ENCODE measurements around the gene SH3PXD2A.

SH3PXD2A gene

DNA sequence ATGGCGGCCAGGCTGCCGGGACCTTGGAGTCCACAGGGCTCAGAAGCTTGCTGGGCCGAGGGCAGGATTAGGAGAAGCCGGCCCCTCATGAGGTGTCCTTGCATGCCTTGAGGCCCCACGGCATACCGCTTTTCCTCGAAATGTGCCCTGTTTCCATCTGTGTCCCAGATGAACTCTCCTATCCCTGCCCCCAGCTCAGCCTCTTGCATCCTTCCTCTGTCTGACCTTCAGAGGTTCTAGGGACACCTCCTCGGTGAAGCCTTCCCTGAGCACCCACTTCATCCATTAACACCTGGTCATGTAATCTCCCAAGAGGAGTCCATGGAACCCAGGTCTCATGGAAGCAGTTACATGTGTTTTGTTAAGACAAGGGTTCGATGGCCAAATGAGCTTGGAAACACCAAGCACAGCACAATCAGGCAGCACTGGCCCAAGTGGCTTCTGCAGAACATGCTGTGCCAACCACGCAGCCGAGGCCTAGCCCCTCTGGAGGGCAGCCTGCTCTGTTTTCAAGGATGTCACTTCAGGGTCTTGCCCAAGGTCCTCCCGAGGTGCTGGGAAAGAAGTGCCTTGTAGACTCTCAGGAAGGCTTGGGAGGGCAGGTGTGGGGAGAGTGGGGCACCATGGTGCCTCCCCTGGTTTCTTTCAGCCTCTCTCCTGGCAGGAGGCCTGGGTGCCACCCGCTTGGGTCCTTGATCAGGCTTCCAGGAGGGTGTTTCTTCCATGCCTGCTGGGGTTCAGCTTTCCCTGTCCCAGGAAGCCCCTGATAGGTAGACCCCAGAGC, 237.6 kb downstream of the SH3PXD2A start:
- TF ChIP-seq, protein P1, sequence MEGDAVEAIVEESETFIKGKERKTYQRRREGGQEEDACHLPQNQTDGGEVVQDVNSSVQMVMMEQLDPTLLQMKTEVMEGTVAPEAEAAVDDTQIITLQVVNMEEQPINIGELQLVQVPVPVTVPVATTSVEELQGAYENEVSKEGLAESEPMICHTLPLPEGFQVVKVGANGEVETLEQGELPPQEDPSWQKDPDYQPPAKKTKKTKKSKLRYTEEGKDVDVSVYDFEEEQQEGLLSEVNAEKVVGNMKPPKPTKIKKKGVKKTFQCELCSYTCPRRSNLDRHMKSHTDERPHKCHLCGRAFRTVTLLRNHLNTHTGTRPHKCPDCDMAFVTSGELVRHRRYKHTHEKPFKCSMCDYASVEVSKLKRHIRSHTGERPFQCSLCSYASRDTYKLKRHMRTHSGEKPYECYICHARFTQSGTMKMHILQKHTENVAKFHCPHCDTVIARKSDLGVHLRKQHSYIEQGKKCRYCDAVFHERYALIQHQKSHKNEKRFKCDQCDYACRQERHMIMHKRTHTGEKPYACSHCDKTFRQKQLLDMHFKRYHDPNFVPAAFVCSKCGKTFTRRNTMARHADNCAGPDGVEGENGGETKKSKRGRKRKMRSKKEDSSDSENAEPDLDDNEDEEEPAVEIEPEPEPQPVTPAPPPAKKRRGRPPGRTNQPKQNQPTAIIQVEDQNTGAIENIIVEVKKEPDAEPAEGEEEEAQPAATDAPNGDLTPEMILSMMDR (IDR thresholded peaks at IDR 0.05) = no peak
- no peak overlapping the region for H3K9ac ChIP-seq
- no peaks in the 10 kb centered on the region for H3K9me3 ChIP-seq (ENCODE audit: control insufficient read depth, low read length)
- H3K27me3 ChIP-seq (ENCODE audit: control insufficient read depth, insufficient read depth, low read length) = no peaks in the 10 kb centered on the region
- peak overlapping the region; percentile 76 for H3K27ac ChIP-seq
- peak overlapping the region; percentile 66 for H2AFZ ChIP-seq
- no peaks in the 10 kb centered on the region for H3K79me2 ChIP-seq
- H3K4me1 ChIP-seq = peaks cover 41% of the 10 kb centered on the region
- H3K4me3 ChIP-seq (ENCODE audit: low read depth, low read length) = no peak overlapping the region
- no peaks in the 10 kb centered on the region for H3K36me3 ChIP-seq (ENCODE audit: control insufficient read depth, insufficient read depth, low read length)
- no peak overlapping the region for H3K4me2 ChIP-seq (ENCODE audit: low read length)

DNA sequence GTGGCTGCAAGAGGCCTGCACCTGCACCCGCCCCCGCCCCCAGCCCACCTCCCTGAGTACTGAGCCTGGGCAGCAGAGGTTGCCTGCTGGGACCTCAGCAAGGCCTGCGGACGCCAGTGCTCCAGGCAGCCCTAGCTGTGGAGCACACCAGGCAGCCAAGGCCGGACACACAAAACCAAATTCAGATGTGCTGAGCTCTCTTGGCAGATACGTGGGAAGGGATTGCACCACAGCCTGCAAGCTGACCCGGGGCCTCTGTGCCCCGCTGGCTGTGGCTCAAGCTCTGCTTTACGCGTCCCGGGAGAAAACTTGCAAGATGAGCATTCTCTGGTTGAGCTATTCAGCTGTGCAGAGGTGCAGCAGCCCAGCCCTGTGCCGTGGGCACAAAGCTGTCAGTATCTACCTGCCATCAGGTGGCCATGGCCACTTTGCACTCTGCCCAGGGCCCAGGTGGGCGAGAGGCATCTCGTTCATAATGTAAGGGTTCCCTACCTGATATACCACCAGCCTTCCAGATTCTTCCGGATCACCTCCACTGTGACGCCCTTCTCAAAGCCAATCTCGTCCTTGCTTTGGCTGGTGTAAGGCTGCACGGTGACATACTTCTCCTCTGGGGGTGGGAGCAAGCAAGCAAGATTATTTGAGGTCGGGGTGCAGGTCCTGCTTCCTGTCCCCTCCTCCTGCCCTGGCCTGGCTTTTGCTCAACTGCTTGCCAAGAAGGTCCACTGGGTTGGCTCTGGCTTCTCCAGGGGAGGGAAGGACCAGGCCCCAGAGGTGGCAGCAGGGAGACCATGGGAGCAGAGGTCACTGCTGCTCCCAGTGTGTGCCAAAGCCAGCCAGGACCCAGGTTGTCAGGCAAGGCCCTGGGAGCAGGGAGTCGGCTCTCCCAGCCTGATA, 238.4 kb downstream of the SH3PXD2A start:
- peaks cover 41% of the 10 kb centered on the region for H3K4me1 ChIP-seq

DNA sequence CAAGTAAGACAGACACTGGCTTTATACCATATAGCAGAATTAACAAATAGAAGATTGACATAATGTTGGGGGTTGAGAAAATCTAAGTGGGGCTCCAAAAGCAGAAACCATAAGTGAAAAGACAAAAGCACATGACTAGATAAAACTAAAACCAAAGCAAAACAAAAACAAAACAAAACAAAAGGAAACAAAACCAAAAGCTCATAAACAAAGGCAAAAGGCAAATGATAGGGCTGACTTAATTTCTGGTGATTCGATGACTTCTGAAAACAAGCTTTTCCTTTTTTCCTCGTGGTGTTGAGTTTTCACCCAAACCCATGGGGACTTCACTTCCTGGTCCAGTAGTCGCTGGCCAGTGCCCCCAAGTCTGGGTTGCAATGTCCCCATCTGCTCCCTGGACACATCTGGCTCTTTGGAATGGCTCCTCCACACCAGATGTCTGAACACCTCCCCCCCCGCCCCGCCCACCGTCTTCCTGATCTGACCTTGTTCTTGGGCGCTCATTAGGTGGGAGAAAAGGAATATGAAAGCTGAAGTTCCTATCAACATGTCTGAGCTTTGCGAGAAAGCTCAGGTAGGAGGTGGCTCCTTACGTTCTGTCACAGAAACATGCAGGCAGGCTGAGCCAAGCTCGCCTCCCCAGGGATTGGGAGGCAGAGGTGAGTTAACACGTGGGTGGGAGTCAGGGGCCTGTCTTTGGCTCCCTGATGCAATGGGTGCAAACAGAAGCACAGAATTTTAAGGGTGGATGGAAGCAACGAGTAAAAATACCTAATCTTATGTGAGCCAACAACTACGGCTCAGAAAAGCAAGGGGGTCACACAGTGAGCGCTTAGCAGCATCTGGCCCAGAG, 240.8 kb downstream of the SH3PXD2A start:
- Histone ChIP-seq H3K79me2 (no peaks in the 10 kb centered on the region), H3K36me3 (ENCODE audit: control insufficient read depth, insufficient read depth, low read length) (no peaks in the 10 kb centered on the region), H3K9ac (no peak overlapping the region), H3K27ac (peak overlapping the region; percentile 9), H2AFZ (no peak overlapping the region), H3K9me3 (ENCODE audit: control insufficient read depth, low read length) (no peaks in the 10 kb centered on the region), H3K4me3 (ENCODE audit: low read depth, low read length) (no peak overlapping the region), H3K4me1 (peaks cover 35% of the 10 kb centered on the region), H3K4me2 (ENCODE audit: low read length) (no peak overlapping the region), H3K27me3 (ENCODE audit: control insufficient read depth, insufficient read depth, low read length) (no peaks in the 10 kb centered on the region)
- TF ChIP-seq, protein P1 (IDR thresholded peaks at IDR 0.05) = no peak

More for the DNA sequence above, 238.4 kb downstream of the SH3PXD2A start:
- TF ChIP-seq, protein P1 (IDR thresholded peaks at IDR 0.05) = no peak
- Histone ChIP-seq H3K9me3 (ENCODE audit: control insufficient read depth, low read length) (no peaks in the 10 kb centered on the region), H3K36me3 (ENCODE audit: control insufficient read depth, insufficient read depth, low read length) (no peaks in the 10 kb centered on the region), H2AFZ (peak overlapping the region; percentile 34), H3K4me2 (ENCODE audit: low read length) (no peak overlapping the region), H3K79me2 (no peaks in the 10 kb centered on the region), H3K27me3 (ENCODE audit: control insufficient read depth, insufficient read depth, low read length) (no peaks in the 10 kb centered on the region), H3K4me3 (ENCODE audit: low read depth, low read length) (no peak overlapping the region), H3K9ac (no peak overlapping the region), H3K27ac (peak overlapping the region; percentile 76)

DNA sequence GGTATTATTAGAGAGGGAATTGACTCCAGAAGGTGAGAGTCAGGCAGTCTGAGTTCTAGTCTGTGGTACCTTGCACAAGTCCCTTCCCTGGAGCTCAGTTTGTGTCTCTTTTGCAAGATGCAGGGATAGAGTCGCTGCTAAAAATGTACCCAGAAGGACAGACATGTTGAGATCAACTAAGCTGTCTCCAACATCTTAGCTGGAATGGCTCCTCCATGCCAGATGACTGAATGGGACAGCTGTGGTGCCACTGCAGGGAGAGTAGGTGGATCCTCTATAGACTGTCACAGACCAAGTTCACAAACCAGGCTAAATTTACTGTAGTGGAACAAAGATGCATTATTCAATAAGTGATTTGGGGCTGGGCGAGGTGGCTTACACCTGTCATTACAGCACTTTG, 241.8 kb downstream of the SH3PXD2A start:
- Histone ChIP-seq H3K36me3 (ENCODE audit: control insufficient read depth, insufficient read depth, low read length) (no peaks in the 10 kb centered on the region), H3K4me1 (peaks cover 26% of the 10 kb centered on the region)
- TF ChIP-seq, protein P1 (IDR thresholded peaks at IDR 0.05) = no peak

More for the DNA sequence above, 241.8 kb downstream of the SH3PXD2A start:
- Histone ChIP-seq H3K9me3 (ENCODE audit: control insufficient read depth, low read length) (no peaks in the 10 kb centered on the region), H3K79me2 (no peaks in the 10 kb centered on the region), H3K4me2 (ENCODE audit: low read length) (no peak overlapping the region), H3K27me3 (ENCODE audit: control insufficient read depth, insufficient read depth, low read length) (no peaks in the 10 kb centered on the region), H2AFZ (no peak overlapping the region), H3K9ac (no peak overlapping the region), H3K27ac (no peak overlapping the region), H3K4me3 (ENCODE audit: low read depth, low read length) (no peak overlapping the region)

All from parathyroid adenoma (tissue), 2 donors.